ENCODE measurements around the gene SLC47A1.

The SLC47A1 gene

DNA sequence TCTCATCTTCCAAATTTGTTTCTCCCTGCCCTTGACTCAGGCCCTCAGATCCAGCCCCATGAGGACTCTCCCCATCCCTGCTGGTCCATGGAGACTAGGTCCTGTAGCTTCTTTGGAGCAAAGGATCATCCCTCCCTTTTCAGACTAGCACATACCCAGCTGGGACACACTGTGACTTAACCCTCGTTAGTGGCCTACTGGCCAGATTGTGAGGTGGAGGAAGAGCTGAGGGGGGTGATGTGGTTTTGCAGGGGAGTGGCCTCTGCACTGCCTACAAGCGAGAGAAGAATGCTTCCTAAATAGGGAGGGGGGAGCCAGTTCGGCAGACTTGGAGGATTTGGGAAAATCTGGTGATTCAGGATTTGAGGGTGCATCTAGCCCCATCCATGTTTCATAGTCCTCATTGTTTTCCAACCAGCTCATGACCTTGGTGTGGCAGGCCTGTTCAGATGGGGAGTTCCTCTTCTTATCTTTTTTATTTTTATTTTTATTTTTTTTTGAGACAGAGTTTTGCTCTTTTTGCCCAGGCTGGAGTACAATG, 47.8 kb upstream of the SLC47A1 start (continued):
- TF ChIP-seq ZNF776 (tag by site-specific recombination; IDR thresholded peaks at IDR 0.05; ENCODE audit: borderline replicate concordance) (no peak), ZNF311 (tag by site-specific recombination; IDR thresholded peaks at IDR 0.05; ENCODE audit: borderline replicate concordance) (no peak), IKZF3 (tag by site-specific recombination; IDR thresholded peaks at IDR 0.05) (no peak)

GRCh38 chr17:19486351-19487023, 47.2 kb upstream of the SLC47A1 start:
- H3K4me1 ChIP-seq (ENCODE audit: control insufficient read depth, insufficient read depth, low read length) = no peaks in the 10 kb centered on the region
- no peak for TF ChIP-seq SP2 (tag by site-specific recombination; IDR thresholded peaks at IDR 0.05)
- peak; percentile 78 for TF ChIP-seq EGR2 (tag by site-specific recombination; IDR thresholded peaks at IDR 0.05; ENCODE audit: low read depth)
- TF ChIP-seq ZFHX2 (tag by site-specific recombination; conservative IDR thresholded peaks at IDR 0.05) = 0 out of 2 replicates have a peak, but pooled peaks have one; percentile 19
- H3K36me3 ChIP-seq (ENCODE audit: control insufficient read depth in 2 of 2, insufficient read depth in 1 of 2, low read length in 2 of 2) = no peaks in the 10 kb centered on the region
- H3K9me3 ChIP-seq (ENCODE audit: control insufficient read depth, insufficient read depth, low read depth, low read length) = no peaks in the 10 kb centered on the region
- H3K4me3 ChIP-seq (ENCODE audit: low read depth, low read length) = no peak overlapping the region
- ChIA-PET POLR2A (interaction anchor here (1.7 kb wide), 1 partner anchor 162 kb away, joined by 5 read pairs; the partner anchor contains the start of gene ALDH3A2), CTCF (interaction anchor here (0.7 to 1.1 kb wide), 2 partner anchors 18 to 159 kb away, joined by 3 to 5 read pairs; no protein-coding TSS in a partner anchor)
- no peak overlapping the region for H3K27ac ChIP-seq (ENCODE audit: extremely low read depth, low read depth, low read length)

DNA sequence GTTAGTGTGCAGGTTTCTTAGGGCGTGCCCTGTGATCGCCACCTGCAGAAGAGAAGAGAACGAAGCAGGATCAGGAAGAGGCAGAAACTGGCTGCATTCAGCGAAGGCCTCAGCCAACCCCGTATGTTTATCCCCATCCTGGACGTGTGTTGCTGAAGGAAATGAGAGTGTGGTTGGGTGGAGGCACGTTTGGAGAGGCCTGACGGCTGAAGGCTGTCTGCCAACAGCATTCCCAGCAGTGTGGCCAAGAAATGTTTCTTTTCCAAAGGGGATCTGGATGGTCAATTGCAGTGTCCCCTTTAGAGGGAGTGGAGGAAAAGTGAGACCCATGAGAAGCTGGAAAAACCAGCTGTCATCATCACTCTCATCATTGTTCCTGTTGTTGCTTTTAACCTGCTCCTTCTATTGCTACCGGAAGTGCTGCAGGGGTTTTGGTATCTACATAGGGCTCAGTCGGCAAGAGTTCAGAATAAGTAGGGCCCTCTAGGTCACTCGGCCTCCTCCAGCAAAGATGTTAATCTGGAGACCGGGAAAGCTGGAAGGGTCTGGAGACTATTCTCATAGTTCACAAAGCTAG, 46.5 kb upstream of the SLC47A1 start:
- ChIA-PET CTCF (interaction anchor here (0.7 kb wide), 2 partner anchors 158 to 1521 kb away, joined by 3 to 5 read pairs; no protein-coding TSS in a partner anchor), POLR2A (no interaction called here)

DNA sequence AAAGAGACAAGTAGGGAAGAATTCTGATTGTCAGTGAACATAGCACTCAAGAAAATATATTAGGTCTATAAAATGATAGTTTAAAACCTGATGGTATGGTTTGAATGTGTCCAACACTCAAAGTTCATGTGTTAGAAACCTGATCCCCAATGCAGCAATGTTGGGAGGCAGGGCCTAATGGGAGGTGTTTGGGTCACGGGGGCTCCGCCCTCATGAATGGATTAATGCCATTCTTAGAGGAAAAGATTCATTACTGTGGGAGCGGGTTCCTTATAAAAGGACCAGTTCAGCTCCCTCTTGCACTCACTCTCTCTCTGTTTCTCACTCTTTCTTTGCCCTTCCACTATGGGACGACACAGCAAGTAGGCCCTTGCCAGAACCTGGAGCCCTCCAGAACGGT, 41.5 kb upstream of the SLC47A1 start:
- H3K36me3 ChIP-seq (ENCODE audit: control insufficient read depth in 2 of 2, insufficient read depth in 1 of 2, low read length in 2 of 2) = no peaks in the 10 kb centered on the region
- POLR2A ChIA-PET = no interaction called here
- CTCF ChIA-PET = interaction anchor here (0.6 to 1.1 kb wide), 2 partner anchors 20 to 21 kb away, joined by 4 read pairs; no protein-coding TSS in a partner anchor
- no peaks in the 10 kb centered on the region for H3K9me3 ChIP-seq (ENCODE audit: control insufficient read depth, insufficient read depth, low read depth, low read length)
- H3K4me1 ChIP-seq (ENCODE audit: control insufficient read depth, insufficient read depth, low read length) = no peaks in the 10 kb centered on the region
- no peak overlapping the region for H3K27ac ChIP-seq (ENCODE audit: extremely low read depth, low read depth, low read length)
- H3K4me3 ChIP-seq (ENCODE audit: low read depth, low read length) = no peak overlapping the region
- no peak for TF ChIP-seq YY1 (tag by site-specific recombination; IDR thresholded peaks at IDR 0.05)
- no peak for TF ChIP-seq KLF16 (tag by site-specific recombination; IDR thresholded peaks at IDR 0.05)
- no peak for TF ChIP-seq SP2 (tag by site-specific recombination; IDR thresholded peaks at IDR 0.05)
- TF ChIP-seq ZNF140 (tag by site-specific recombination; IDR thresholded peaks at IDR 0.05) = no peak
- TF ChIP-seq, protein P1, sequence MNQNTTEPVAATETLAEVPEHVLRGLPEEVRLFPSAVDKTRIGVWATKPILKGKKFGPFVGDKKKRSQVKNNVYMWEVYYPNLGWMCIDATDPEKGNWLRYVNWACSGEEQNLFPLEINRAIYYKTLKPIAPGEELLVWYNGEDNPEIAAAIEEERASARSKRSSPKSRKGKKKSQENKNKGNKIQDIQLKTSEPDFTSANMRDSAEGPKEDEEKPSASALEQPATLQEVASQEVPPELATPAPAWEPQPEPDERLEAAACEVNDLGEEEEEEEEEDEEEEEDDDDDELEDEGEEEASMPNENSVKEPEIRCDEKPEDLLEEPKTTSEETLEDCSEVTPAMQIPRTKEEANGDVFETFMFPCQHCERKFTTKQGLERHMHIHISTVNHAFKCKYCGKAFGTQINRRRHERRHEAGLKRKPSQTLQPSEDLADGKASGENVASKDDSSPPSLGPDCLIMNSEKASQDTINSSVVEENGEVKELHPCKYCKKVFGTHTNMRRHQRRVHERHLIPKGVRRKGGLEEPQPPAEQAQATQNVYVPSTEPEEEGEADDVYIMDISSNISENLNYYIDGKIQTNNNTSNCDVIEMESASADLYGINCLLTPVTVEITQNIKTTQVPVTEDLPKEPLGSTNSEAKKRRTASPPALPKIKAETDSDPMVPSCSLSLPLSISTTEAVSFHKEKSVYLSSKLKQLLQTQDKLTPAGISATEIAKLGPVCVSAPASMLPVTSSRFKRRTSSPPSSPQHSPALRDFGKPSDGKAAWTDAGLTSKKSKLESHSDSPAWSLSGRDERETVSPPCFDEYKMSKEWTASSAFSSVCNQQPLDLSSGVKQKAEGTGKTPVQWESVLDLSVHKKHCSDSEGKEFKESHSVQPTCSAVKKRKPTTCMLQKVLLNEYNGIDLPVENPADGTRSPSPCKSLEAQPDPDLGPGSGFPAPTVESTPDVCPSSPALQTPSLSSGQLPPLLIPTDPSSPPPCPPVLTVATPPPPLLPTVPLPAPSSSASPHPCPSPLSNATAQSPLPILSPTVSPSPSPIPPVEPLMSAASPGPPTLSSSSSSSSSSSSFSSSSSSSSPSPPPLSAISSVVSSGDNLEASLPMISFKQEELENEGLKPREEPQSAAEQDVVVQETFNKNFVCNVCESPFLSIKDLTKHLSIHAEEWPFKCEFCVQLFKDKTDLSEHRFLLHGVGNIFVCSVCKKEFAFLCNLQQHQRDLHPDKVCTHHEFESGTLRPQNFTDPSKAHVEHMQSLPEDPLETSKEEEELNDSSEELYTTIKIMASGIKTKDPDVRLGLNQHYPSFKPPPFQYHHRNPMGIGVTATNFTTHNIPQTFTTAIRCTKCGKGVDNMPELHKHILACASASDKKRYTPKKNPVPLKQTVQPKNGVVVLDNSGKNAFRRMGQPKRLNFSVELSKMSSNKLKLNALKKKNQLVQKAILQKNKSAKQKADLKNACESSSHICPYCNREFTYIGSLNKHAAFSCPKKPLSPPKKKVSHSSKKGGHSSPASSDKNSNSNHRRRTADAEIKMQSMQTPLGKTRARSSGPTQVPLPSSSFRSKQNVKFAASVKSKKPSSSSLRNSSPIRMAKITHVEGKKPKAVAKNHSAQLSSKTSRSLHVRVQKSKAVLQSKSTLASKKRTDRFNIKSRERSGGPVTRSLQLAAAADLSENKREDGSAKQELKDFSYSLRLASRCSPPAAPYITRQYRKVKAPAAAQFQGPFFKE (tag by site-specific recombination; IDR thresholded peaks at IDR 0.05; ENCODE audit: borderline replicate concordance) = no peak
- TF ChIP-seq, protein P2, sequence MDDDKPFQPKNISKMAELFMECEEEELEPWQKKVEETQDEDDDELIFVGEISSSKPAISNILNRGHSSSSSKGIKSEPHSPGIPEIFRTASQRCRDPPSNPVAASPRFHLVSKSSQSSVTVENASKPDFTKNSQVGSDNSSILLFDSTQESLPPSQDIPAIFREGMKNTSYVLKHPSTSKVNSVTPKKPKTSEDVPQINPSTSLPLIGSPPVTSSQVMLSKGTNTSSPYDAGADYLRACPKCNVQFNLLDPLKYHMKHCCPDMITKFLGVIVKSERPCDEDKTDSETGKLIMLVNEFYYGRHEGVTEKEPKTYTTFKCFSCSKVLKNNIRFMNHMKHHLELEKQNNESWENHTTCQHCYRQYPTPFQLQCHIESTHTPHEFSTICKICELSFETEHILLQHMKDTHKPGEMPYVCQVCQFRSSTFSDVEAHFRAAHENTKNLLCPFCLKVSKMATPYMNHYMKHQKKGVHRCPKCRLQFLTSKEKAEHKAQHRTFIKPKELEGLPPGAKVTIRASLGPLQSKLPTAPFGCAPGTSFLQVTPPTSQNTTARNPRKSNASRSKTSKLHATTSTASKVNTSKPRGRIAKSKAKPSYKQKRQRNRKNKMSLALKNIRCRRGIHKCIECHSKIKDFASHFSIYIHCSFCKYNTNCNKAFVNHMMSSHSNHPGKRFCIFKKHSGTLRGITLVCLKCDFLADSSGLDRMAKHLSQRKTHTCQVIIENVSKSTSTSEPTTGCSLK (tag by site-specific recombination; IDR thresholded peaks at IDR 0.05) = no peak
- TF ChIP-seq ZNF324 (tag by site-specific recombination; IDR thresholded peaks at IDR 0.05) = no peak
- no peak for TF ChIP-seq ZNF510 (tag by site-specific recombination; IDR thresholded peaks at IDR 0.05; ENCODE audit: insufficient replicate concordance)

More for the DNA sequence above, 46.5 kb upstream of the SLC47A1 start:
- Histone ChIP-seq H3K4me1 (ENCODE audit: control insufficient read depth, insufficient read depth, low read length) (no peaks in the 10 kb centered on the region), H3K36me3 (ENCODE audit: control insufficient read depth in 2 of 2, insufficient read depth in 1 of 2, low read length in 2 of 2) (no peaks in the 10 kb centered on the region), H3K27ac (ENCODE audit: extremely low read depth, low read depth, low read length) (no peak overlapping the region), H3K4me3 (ENCODE audit: low read depth, low read length) (no peak overlapping the region), H3K9me3 (ENCODE audit: control insufficient read depth, insufficient read depth, low read depth, low read length) (no peaks in the 10 kb centered on the region)
- TF ChIP-seq ZNF202 (tag by site-specific recombination; IDR thresholded peaks at IDR 0.05; ENCODE audit: borderline replicate concordance) (no peak), ZNF24 (tag by site-specific recombination; IDR thresholded peaks at IDR 0.05) (no peak), ZNF138 (tag by site-specific recombination; IDR thresholded peaks at IDR 0.05; ENCODE audit: borderline replicate concordance) (no peak), SCRT1 (tag by site-specific recombination; IDR thresholded peaks at IDR 0.05; ENCODE audit: borderline replicate concordance) (no peak), ZSCAN16 (tag by site-specific recombination; IDR thresholded peaks at IDR 0.05) (no peak), ZNF341 (tag by site-specific recombination; IDR thresholded peaks at IDR 0.05; ENCODE audit: low read depth) (no peak), ZBTB1 (tag by site-specific recombination; IDR thresholded peaks at IDR 0.05) (no peak), ZNF140 (tag by site-specific recombination; IDR thresholded peaks at IDR 0.05) (no peak), GFI1B (tag by site-specific recombination; IDR thresholded peaks at IDR 0.05) (no peak), ZNF394 (tag by site-specific recombination; IDR thresholded peaks at IDR 0.05; ENCODE audit: borderline replicate concordance) (no peak), SP3 (tag by site-specific recombination; IDR thresholded peaks at IDR 0.05) (no peak)
- TF ChIP-seq, protein P3, sequence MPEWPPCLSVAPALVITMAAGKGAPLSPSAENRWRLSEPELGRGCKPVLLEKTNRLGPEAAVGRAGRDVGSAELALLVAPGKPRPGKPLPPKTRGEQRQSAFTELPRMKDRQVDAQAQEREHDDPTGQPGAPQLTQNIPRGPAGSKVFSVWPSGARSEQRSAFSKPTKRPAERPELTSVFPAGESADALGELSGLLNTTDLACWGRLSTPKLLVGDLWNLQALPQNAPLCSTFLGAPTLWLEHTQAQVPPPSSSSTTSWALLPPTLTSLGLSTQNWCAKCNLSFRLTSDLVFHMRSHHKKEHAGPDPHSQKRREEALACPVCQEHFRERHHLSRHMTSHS (tag by site-specific recombination; IDR thresholded peaks at IDR 0.05) = no peak

Data from HEK293 (cell line).